Prostate gland (tissue), 2 donors: Measurements from ENCODE around the gene BPIFB4. TPM values are rescaled to one million over a fixed set of nuclear protein-coding genes. Genes with fewer than 3 reads are reported as not detected.

ENCODE experiments used
- DNase-seq: peaks from one replicate; pipeline ENCODE4 v3.0.0-alpha.2; 2019; ENCODE audit warnings: low spot score
- H3K27ac ChIP-seq, 2 donors: fragments of 200-600 bp; sonication (generic); 2 replicates each; pipeline ENCODE4 v1.5.1; 2017 to 2019
- H3K27me3 ChIP-seq: fragments of 200-600 bp; sonication (generic); replicated peaks from 2 replicates; pipeline ENCODE4 v1.5.1; 2019; ENCODE audit not compliant: insufficient read depth
- H3K36me3 ChIP-seq, 2 donors: fragments of 200-600 bp; sonication (generic); 1 replicate in 1 of 2; 2 replicates in 1 of 2; pipeline versions ENCODE4 v1.5.1 to v1.8.1; 2017 to 2019
- H3K4me1 ChIP-seq: fragments of 200-600 bp; sonication (generic); replicated peaks from 2 replicates; pipeline ENCODE4 v1.5.1; 2019
- H3K4me3 ChIP-seq, 2 donors: fragments of 200-600 bp; sonication (generic); 2 replicates each; pipeline ENCODE4 v1.5.1; 2017 to 2019
- H3K9me3 ChIP-seq: fragments of 200-600 bp; sonication (generic); 2 replicates; pipeline ENCODE4 v1.5.1; 2017
- POLR2A ChIP-seq: fragments of 450-650 bp; IDR thresholded peaks from one replicate; pipeline ENCODE4 v1.6.1; 2016; ENCODE audit warnings: antibody characterized with exemption, mild to moderate bottlenecking
- POLR2AphosphoS5 ChIP-seq: sonication (generic); formaldehyde crosslinking; IDR thresholded peaks from one replicate; pipeline ENCODE4 v1.6.1; 2017; ENCODE audit warnings: antibody characterized with exemption
- WGBS: methylation state at CpG from one replicate; pipeline ENCODE4 v1.1.5; 2018; 5-methylcytosine and 5-hydroxymethylcytosine counted together
- intact Hi-C: fragments of 100-400 bp; cut with DNase I; formaldehyde crosslinking; loops from one replicate; pipeline ENCODE4 v1.14.2; 2022
- total RNA-seq, 2 donors: library from RNA; depleted of rRNA; stranded (reverse); fragments of >200 nt; gene quantifications; one replicate each; pipeline ENCODE4 v1.1.0, GENCODE V29; 2016
- TF ChIP-seq, protein P1 (sequence below), 4 experiments: fragments of 200-600 bp in 2 of 4; fragments of 450-650 bp in 2 of 4; sonication (generic) in 2 of 4; IDR thresholded peaks; 1 replicate in 3 of 4; 2 replicates in 1 of 4; pipeline ENCODE4 v1.5.1; 2016 to 2019; ENCODE audit warnings: antibody characterized with exemption in 4 of 4, mild to moderate bottlenecking in 2 of 4, moderate library complexity in 2 of 4

The BPIFB4 gene
- 1 to 10 TPM in 1 of 2 donors, not detected in 1; 1.1 TPM for total RNA-seq

DNA sequence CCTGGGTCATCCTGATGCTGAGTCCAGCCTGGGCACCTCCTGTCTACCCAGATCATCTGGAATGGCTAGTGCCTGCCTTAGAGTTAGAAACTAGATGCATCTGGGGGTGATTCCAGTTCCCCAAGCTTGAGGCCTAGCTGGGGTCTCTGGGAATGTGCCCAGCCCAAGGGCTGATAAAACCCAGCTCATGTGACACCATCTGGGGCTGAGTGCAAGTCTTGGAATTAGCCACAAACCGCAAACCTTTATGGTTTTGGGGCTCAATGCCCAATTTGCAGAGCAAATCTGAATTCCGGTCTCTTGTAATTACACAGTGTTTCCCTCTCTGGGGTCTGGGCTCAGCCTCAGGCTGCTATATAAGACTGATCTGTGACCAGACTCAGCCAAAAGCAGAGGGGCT lies at the start of gene BPIFB4:
TSS of gene BPIFB4 (plus strand) at position 385 of the 400 bp plus-strand sequence. CDS start 1,884 bp downstream, outside the sequence.
- TF ChIP-seq POLR2A (no peak), POLR2AphosphoS5 (no peak)
- TF ChIP-seq, protein P1, sequence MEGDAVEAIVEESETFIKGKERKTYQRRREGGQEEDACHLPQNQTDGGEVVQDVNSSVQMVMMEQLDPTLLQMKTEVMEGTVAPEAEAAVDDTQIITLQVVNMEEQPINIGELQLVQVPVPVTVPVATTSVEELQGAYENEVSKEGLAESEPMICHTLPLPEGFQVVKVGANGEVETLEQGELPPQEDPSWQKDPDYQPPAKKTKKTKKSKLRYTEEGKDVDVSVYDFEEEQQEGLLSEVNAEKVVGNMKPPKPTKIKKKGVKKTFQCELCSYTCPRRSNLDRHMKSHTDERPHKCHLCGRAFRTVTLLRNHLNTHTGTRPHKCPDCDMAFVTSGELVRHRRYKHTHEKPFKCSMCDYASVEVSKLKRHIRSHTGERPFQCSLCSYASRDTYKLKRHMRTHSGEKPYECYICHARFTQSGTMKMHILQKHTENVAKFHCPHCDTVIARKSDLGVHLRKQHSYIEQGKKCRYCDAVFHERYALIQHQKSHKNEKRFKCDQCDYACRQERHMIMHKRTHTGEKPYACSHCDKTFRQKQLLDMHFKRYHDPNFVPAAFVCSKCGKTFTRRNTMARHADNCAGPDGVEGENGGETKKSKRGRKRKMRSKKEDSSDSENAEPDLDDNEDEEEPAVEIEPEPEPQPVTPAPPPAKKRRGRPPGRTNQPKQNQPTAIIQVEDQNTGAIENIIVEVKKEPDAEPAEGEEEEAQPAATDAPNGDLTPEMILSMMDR (IDR thresholded peaks at IDR 0.05) = no peak
- H3K27ac ChIP-seq = no peak within 1 kb of the TSS
- DNase-seq = no peak
- intact Hi-C loops = no loop called here
- H3K36me3 ChIP-seq = no peaks in the 10 kb centered on the region
- no peaks in the 10 kb centered on the region for H3K4me1 ChIP-seq
- peaks cover 2% of the 10 kb centered on the region for H3K27me3 ChIP-seq
- no peak within 1 kb of the TSS for H3K4me3 ChIP-seq
- 68% methylated on average over 2 of the region's 2 CpGs for WGBS
- no peaks in the 10 kb centered on the region for H3K9me3 ChIP-seq

DNA sequence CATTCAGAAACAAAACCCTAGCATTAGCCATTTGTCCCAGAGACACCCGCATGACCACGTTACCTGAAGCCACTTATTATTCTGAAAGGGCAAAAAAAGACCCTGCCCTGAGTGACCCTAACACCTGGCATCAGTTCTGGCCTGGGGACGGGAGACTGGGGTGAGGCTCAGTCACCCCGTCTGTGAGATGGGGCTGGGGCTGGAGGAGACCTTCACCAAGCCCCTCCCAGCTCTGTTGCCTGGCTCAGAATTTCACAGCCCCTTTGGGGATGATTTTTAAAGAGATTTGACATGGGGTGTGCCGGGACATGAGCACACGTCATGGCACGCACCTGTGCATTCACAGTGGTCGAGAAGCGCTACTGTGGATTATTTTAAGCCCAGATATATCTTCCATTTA lies 49.4 kb upstream of the BPIFB4 start:
- intact Hi-C loops = no loop called here
- Histone ChIP-seq H3K36me3 (no peaks in the 10 kb centered on the region), H3K27me3 (no peaks in the 10 kb centered on the region), H3K9me3 (no peaks in the 10 kb centered on the region), H3K4me3 (no peak overlapping the region), H3K27ac (no peak overlapping the region), H3K4me1 (no peaks in the 10 kb centered on the region)
- WGBS = 82% methylated on average over 9 of the region's 9 CpGs
- DNase-seq = no peak
- TF ChIP-seq POLR2AphosphoS5 (no peak), POLR2A (no peak)
- TF ChIP-seq, protein P1 (IDR thresholded peaks at IDR 0.05) = no peak

DNA sequence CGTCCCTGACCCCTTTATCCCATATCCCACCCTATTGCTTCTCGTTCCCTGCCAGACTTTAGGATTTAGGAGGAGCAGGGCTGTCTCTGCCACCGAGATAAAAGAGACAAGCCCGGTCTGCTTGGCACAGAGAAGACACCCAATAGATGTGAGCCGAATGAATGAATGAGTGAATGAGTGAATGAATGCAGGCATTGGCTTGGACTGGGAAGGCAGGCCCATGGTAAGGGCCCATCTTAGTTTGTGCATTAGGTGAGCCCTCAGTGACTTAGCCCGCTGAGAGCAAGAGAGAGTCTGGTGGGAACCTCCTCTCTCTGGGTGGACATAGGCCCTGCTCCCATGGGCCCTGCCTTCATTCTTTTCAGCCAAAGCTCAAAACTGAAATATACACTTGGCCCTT lies 48.9 kb upstream of the BPIFB4 start:
- DNase-seq = no peak
- H3K4me1 ChIP-seq = no peaks in the 10 kb centered on the region
- no peak overlapping the region for H3K4me3 ChIP-seq
- intact Hi-C loops = no loop called here
- no peaks in the 10 kb centered on the region for H3K27me3 ChIP-seq
- TF ChIP-seq POLR2A (no peak), POLR2AphosphoS5 (no peak)
- TF ChIP-seq, protein P1 (IDR thresholded peaks at IDR 0.05) = no peak
- 77% methylated on average over 6 of the region's 6 CpGs for WGBS
- no peaks in the 10 kb centered on the region for H3K36me3 ChIP-seq
- H3K27ac ChIP-seq = no peak overlapping the region
- no peaks in the 10 kb centered on the region for H3K9me3 ChIP-seq

DNA sequence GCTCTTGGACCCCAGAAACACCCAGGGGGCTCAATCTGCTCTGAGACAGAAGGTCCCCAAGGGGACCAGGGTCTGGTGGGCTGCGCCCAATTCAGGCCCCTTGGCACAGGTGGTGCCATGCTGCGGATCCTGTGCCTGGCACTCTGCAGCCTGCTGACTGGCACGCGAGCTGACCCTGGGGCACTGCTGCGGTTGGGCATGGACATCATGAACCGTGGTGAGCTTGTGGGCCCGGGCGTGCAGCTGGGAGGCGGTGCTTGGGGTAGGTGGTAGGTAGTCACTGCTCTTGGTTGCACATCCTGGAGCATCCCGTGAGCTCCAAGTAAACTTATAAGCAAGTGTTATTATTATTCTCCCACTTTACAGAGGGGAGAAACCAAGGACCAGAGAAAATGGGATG lies 47.9 kb upstream of the BPIFB4 start, which contains the start of gene BPIFB6:
TSS of gene BPIFB6 (plus strand) at position 118 of the 400 bp plus-strand sequence. CDS start at position 118, 0 bp downstream.
- WGBS = 87% methylated on average over 10 of the region's 10 CpGs
- no peak for DNase-seq
- no peaks in the 10 kb centered on the region for H3K27me3 ChIP-seq
- no peak for TF ChIP-seq POLR2AphosphoS5
- TF ChIP-seq POLR2A = no peak
- TF ChIP-seq, protein P1 (IDR thresholded peaks at IDR 0.05) = no peak
- H3K4me3 ChIP-seq = no peak within 1 kb of the TSS
- no peak within 1 kb of the TSS for H3K27ac ChIP-seq
- intact Hi-C loops = no loop called here
- H3K36me3 ChIP-seq = no peaks in the 10 kb centered on the region
- H3K4me1 ChIP-seq = no peaks in the 10 kb centered on the region
- no peaks in the 10 kb centered on the region for H3K9me3 ChIP-seq

DNA sequence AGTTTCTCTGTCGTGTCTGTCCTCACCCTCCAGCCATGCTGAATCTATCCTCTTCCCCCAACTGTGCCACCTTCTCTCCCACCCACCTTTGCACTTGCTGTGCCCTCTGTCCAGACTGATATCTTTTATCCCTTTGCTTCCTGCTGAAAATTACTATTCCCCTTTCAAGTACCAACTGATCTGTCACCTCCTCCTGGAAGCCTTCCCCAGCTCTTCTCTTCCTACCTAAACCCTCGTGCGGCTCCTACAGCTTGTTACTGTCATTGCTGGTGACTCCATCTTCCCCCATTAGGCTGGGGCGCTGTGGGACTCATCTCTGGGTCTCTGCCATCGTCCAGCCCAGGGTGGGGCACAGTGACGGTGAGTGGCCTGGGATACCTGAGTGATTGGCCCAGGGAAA lies 46.9 kb upstream of the BPIFB4 start:
- 76% methylated on average over 6 of the region's 6 CpGs for WGBS
- H3K36me3 ChIP-seq = no peaks in the 10 kb centered on the region
- TF ChIP-seq POLR2A (no peak), POLR2AphosphoS5 (no peak)
- TF ChIP-seq, protein P1 (IDR thresholded peaks at IDR 0.05) = no peak
- no peak overlapping the region for H3K4me3 ChIP-seq
- no peaks in the 10 kb centered on the region for H3K4me1 ChIP-seq
- intact Hi-C loops = no loop called here
- no peaks in the 10 kb centered on the region for H3K9me3 ChIP-seq
- DNase-seq = no peak
- H3K27ac ChIP-seq = no peak overlapping the region
- no peaks in the 10 kb centered on the region for H3K27me3 ChIP-seq
